MM.1S (cell line): ENCODE data around the gene SH3TC1.

ENCODE experiments used
- DNase-seq: peaks from one replicate; pipeline ENCODE4 v3.0.0-alpha.2; 2015
- H2AFZ ChIP-seq: fragments of 300-600 bp; sonication (generic); 2 replicates; pipeline ENCODE4 v1.6.0; 2016; ENCODE audit warnings: antibody characterized with exemption, low read length
- H3F3A ChIP-seq: fragments of 300-600 bp; sonication (generic); 2 replicates; pipeline ENCODE4 v1.6.1; 2016; ENCODE audit warnings: mild to moderate bottlenecking, antibody characterized with exemption, low read length, moderate library complexity, mixed read lengths; ENCODE audit not compliant: insufficient read depth
- H3K27ac ChIP-seq: fragments of 300-600 bp; sonication (generic); 2 replicates; pipeline ENCODE4 v1.5.1; 2016; ENCODE audit warnings: mild to moderate bottlenecking, low read length
- H3K27me3 ChIP-seq: fragments of 300-600 bp; sonication (generic); replicated peaks from 2 replicates; pipeline ENCODE4 v1.6.0; 2016; ENCODE audit warnings: low read length; ENCODE audit not compliant: insufficient read depth
- H3K36me3 ChIP-seq: fragments of 300-600 bp; sonication (generic); replicated peaks from 2 replicates; pipeline ENCODE4 v1.6.1; 2016; ENCODE audit warnings: mild to moderate bottlenecking, low read length, mixed read lengths; ENCODE audit not compliant: insufficient read depth
- H3K4me1 ChIP-seq: fragments of 300-600 bp; sonication (generic); 2 replicates; pipeline ENCODE4 v1.6.1; 2016; ENCODE audit warnings: low read length, mixed read lengths
- H3K4me2 ChIP-seq: fragments of 300-600 bp; sonication (generic); 2 replicates; pipeline ENCODE4 v1.6.0; 2016; ENCODE audit warnings: low read depth, low read length
- H3K4me3 ChIP-seq: fragments of 300-600 bp; sonication (generic); 2 replicates; pipeline ENCODE4 v1.5.1; 2016; ENCODE audit warnings: low read length, mixed read lengths
- H3K79me2 ChIP-seq: fragments of 300-600 bp; sonication (generic); 2 replicates; pipeline ENCODE4 v1.6.1; 2016; ENCODE audit warnings: mixed run types, low read length, mixed read lengths
- H3K9ac ChIP-seq: fragments of 300-600 bp; sonication (generic); 2 replicates; pipeline ENCODE4 v1.6.1; 2016; ENCODE audit warnings: low read length, mixed read lengths
- H3K9me2 ChIP-seq: fragments of 300-600 bp; sonication (generic); replicated peaks from 2 replicates; pipeline ENCODE4 v1.6.1; 2016; ENCODE audit warnings: mild to moderate bottlenecking, low read length, mixed read lengths; ENCODE audit not compliant: insufficient read depth
- H3K9me3 ChIP-seq: fragments of 300-600 bp; sonication (generic); replicated peaks from 2 replicates; pipeline ENCODE4 v1.6.1; 2016; ENCODE audit warnings: mild to moderate bottlenecking, low read length, mixed read lengths; ENCODE audit not compliant: insufficient read depth
- H4K20me1 ChIP-seq: fragments of 300-600 bp; sonication (generic); 2 replicates; pipeline ENCODE4 v1.6.1; 2016; ENCODE audit warnings: mild to moderate bottlenecking, low read length, moderate library complexity, mixed read lengths; ENCODE audit not compliant: insufficient read depth
- CTCF ChIP-seq: fragments of 300-600 bp; sonication (generic); IDR thresholded peaks from 2 replicates; pipeline ENCODE4 v1.5.1; 2016; ENCODE audit warnings: antibody characterized with exemption, low read length, mixed read lengths
- EZH2 ChIP-seq: fragments of 300-600 bp; sonication (generic); optimal IDR thresholded peaks from 2 replicates; pipeline ENCODE3; 2017; ENCODE audit warnings: low read depth, mild to moderate bottlenecking, antibody characterized with exemption, low read length, mixed read lengths
- EZH2phosphoT487 ChIP-seq: fragments of 300-600 bp; sonication (generic); IDR thresholded peaks from 2 replicates; pipeline ENCODE4 v1.6.1; 2018; ENCODE audit warnings: antibody characterized with exemption, low read length

SH3TC1 gene

GRCh38 chr4:8233672-8234484, 34.8 kb downstream of the SH3TC1 start:
- Histone ChIP-seq H3K79me2 (no peaks in the 10 kb centered on the region), H3K27me3 (no peaks in the 10 kb centered on the region), H4K20me1 (no peaks in the 10 kb centered on the region), H3F3A (peaks cover 4% of the 10 kb centered on the region; the same call in 1 of the 2 replicates), H3K9me3 (no peaks in the 10 kb centered on the region), H2AFZ (no peak overlapping the region), H3K27ac (no peak overlapping the region), H3K36me3 (no peaks in the 10 kb centered on the region), H3K9me2 (no peaks in the 10 kb centered on the region), H3K4me1 (peaks cover 41% of the 10 kb centered on the region), H3K4me3 (no peak overlapping the region), H3K4me2 (no peak overlapping the region), H3K9ac (no peak overlapping the region)
- TF ChIP-seq CTCF (no peak), EZH2phosphoT487 (no peak), EZH2 (no peak)
- no peak for DNase-seq

GRCh38 chr4:8234715-8235114, 35.6 kb downstream of the SH3TC1 start:
- Histone ChIP-seq H3K36me3 (no peaks in the 10 kb centered on the region), H3K4me1 (peaks cover 38% of the 10 kb centered on the region), H3K9me2 (no peaks in the 10 kb centered on the region), H3K79me2 (no peaks in the 10 kb centered on the region), H3F3A (peaks cover 4% of the 10 kb centered on the region; the same call in 1 of the 2 replicates), H3K9me3 (no peaks in the 10 kb centered on the region), H3K4me3 (no peak overlapping the region), H3K4me2 (peak overlapping the region; percentile 24; the same call in 1 of the 2 replicates), H3K27me3 (no peaks in the 10 kb centered on the region), H4K20me1 (no peaks in the 10 kb centered on the region), H2AFZ (no peak overlapping the region), H3K27ac (peak overlapping the region; percentile 55; the same call in 1 of the 2 replicates), H3K9ac (no peak overlapping the region; the same call in 1 of the 2 replicates)
- TF ChIP-seq CTCF = no peak
- no peak for TF ChIP-seq EZH2
- no peak for TF ChIP-seq EZH2phosphoT487
- no peak for DNase-seq

GRCh38 chr4:8235224-8235623, 36.1 kb downstream of the SH3TC1 start:
- Histone ChIP-seq H3K27ac (peak overlapping the region; percentile 55; the same call in 1 of the 2 replicates), H3K79me2 (no peaks in the 10 kb centered on the region), H3K9me3 (no peaks in the 10 kb centered on the region), H3K27me3 (no peaks in the 10 kb centered on the region), H3K36me3 (no peaks in the 10 kb centered on the region), H4K20me1 (no peaks in the 10 kb centered on the region), H3K4me1 (peaks cover 38% of the 10 kb centered on the region), H3K4me2 (peak overlapping the region; percentile 24; the same call in 1 of the 2 replicates), H3K9ac (peak overlapping the region; percentile 24; the same call in 1 of the 2 replicates), H2AFZ (no peak overlapping the region), H3K4me3 (no peak overlapping the region), H3F3A (peaks cover 4% of the 10 kb centered on the region; the same call in 1 of the 2 replicates), H3K9me2 (no peaks in the 10 kb centered on the region)
- TF ChIP-seq EZH2 (no peak), EZH2phosphoT487 (no peak), CTCF (no peak)
- DNase-seq = peak; percentile 84
